Activated T-helper 2 cell treated with anti-CD3 and anti-CD28 coated beads, Interferon-gamma antibody, Interleukin-2, Interleukin-4, amounts not matched to agents 10 μg/mL and 5 μg/mL and 100 μg/mL, durations not matched to agents 14 hours and 24 hours and 36 hours (primary cell): ENCODE results near the gene PRKG1. TPM values are rescaled to one million over a fixed set of nuclear protein-coding genes. Genes with fewer than 3 reads are reported as not detected.
"Not testable (repeated sequence)": the region's sequence is repeated elsewhere in the genome, so short reads cannot be mapped to it uniquely, and the experiment has no call there.

Experiments
- DNase-seq: peaks from one replicate; pipeline ENCODE4 v3.0.0; 2021; ENCODE audit warnings: low spot score
- H3K27ac Mint-ChIP-seq: one replicate; pipeline ENCODE4 v1.8.0; 2021; ENCODE audit warnings: mixed read lengths
- H3K27me3 Mint-ChIP-seq: one replicate; pipeline ENCODE4 v1.8.0; 2021; ENCODE audit warnings: low read depth, mixed read lengths
- H3K36me3 Mint-ChIP-seq: one replicate; pipeline ENCODE4 v1.8.0; 2021; ENCODE audit warnings: low read depth, mixed read lengths
- H3K4me1 Mint-ChIP-seq: one replicate; pipeline ENCODE4 v1.8.0; 2021; ENCODE audit warnings: low read depth, mixed read lengths
- H3K4me3 Mint-ChIP-seq: one replicate; pipeline ENCODE4 v1.8.0; 2021; ENCODE audit warnings: low read depth, mild to moderate bottlenecking, moderate library complexity, mixed read lengths
- H3K9me3 Mint-ChIP-seq: one replicate; pipeline ENCODE4 v1.8.0; 2021; ENCODE audit warnings: mixed read lengths
- intact Hi-C: fragments of 100-400 bp; cut with micrococcal nuclease; formaldehyde crosslinking; loops from one replicate; pipeline ENCODE4 v1.15.1; 2023
- total RNA-seq: library from RNA; stranded (reverse); gene quantifications from 2 replicates; pipeline ENCODE4 v1.2.3, GENCODE V29; 2022

Gene PRKG1
- total RNA-seq, 1 donor from 2014 or later, result not detected

- Mint-ChIP-seq H3K4me3 (no peak overlapping the region), H3K27me3 (no peaks in the 10 kb centered on the region), H3K36me3 (no peaks in the 10 kb centered on the region), H3K4me1 (no peaks in the 10 kb centered on the region), H3K27ac (no peak overlapping the region), H3K9me3 (no peaks in the 10 kb centered on the region)
- no peak for DNase-seq
- intact Hi-C loops, result no loop called here
Measured at GRCh38 chr10:52172581-52172980, 1098.3 kb downstream of the PRKG1 start.

DNA sequence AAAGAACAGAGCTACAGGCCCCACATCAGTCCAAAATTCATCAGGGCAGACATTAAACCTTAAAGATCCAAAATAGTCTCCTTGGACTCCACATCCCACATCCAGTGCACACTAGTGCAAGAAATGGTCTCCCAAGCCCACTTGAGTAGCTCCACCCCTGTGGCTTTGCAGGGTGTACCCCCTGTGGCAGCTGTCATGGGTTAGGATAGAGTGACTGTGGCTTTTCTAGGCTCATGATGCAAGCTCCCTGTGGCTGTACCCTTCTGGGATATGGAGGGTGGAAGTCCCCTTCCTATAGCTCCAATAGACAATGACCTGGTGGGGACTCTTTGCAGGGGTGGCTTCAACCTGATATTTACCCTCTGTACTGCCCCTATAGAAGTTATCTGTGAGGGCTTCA is 1111.0 kb downstream of the PRKG1 start:
- no peak overlapping the region for H3K4me3 Mint-ChIP-seq
- H3K9me3 Mint-ChIP-seq, result peaks cover 4% of the 10 kb centered on the region
- intact Hi-C loops, result no loop called here
- H3K4me1 Mint-ChIP-seq, result no peaks in the 10 kb centered on the region
- no peak for DNase-seq
- H3K36me3 Mint-ChIP-seq, result no peaks in the 10 kb centered on the region
- H3K27ac Mint-ChIP-seq, result no peak overlapping the region
- no peaks in the 10 kb centered on the region for H3K27me3 Mint-ChIP-seq

DNA sequence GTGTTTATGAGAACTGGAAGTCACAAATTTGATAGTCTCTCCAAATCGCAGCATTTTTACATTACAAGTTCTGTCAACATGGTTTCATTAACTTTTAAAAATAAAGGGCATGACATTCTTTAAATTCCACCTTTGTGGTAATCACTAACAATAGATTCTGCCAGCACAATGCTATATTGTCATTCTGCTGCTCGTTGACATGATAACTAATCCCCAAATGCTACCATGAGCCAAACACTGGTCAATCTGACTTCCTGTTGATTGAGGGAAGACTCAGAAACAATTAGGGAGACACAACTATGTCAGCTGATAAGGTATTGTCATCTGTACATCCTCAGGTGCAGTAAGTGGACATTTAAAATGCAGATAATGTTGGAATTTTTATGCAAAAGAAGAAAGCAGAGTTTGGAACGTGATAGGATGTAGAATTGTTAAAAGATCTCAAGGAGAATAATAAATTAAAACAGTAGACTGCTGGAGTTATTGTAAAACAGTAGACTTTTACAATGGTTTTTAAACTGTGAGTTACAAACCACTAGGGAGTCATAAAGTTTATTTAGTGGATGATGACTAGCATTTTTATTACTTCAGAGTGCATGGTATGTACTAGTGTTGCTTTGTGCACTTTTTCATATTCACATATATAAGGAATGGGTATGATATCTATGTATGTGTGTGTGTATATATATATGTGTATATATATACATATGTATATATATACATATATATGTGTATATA is 1113.4 kb downstream of the PRKG1 start:
- Mint-ChIP-seq H3K27me3 (no peaks in the 10 kb centered on the region), H3K27ac (no peak overlapping the region), H3K4me3 (no peak overlapping the region), H3K4me1 (no peaks in the 10 kb centered on the region), H3K9me3 (peaks cover 2% of the 10 kb centered on the region), H3K36me3 (no peaks in the 10 kb centered on the region)
- DNase-seq, result no peak
- intact Hi-C loops, result no loop called here

- no peaks in the 10 kb centered on the region for H3K4me1 Mint-ChIP-seq
- DNase-seq, result no peak
- no peak overlapping the region for H3K27ac Mint-ChIP-seq
- intact Hi-C loops, result no loop called here
- H3K36me3 Mint-ChIP-seq, result no peaks in the 10 kb centered on the region
- no peaks in the 10 kb centered on the region for H3K9me3 Mint-ChIP-seq
- no peak overlapping the region for H3K4me3 Mint-ChIP-seq
- no peaks in the 10 kb centered on the region for H3K27me3 Mint-ChIP-seq
Measured at GRCh38 chr10:52191049-52191448, 1116.8 kb downstream of the PRKG1 start.

GRCh38 chr10:52194191-52194590 is 1119.9 kb downstream of the PRKG1 start:
- Mint-ChIP-seq H3K4me3 (no peak overlapping the region), H3K36me3 (no peaks in the 10 kb centered on the region), H3K27me3 (no peaks in the 10 kb centered on the region), H3K27ac (no peak overlapping the region), H3K9me3 (no peaks in the 10 kb centered on the region), H3K4me1 (no peaks in the 10 kb centered on the region)
- intact Hi-C loops, result no loop called here
- no peak for DNase-seq

- no peaks in the 10 kb centered on the region for H3K27me3 Mint-ChIP-seq
- no peak overlapping the region for H3K4me3 Mint-ChIP-seq
- no peaks in the 10 kb centered on the region for H3K9me3 Mint-ChIP-seq
- H3K27ac Mint-ChIP-seq, result no peak overlapping the region
- H3K36me3 Mint-ChIP-seq, result no peaks in the 10 kb centered on the region
- no peaks in the 10 kb centered on the region for H3K4me1 Mint-ChIP-seq
- DNase-seq, result no peak
- intact Hi-C loops, result no loop called here
Measured at GRCh38 chr10:52194716-52195115, 1120.4 kb downstream of the PRKG1 start.

DNA sequence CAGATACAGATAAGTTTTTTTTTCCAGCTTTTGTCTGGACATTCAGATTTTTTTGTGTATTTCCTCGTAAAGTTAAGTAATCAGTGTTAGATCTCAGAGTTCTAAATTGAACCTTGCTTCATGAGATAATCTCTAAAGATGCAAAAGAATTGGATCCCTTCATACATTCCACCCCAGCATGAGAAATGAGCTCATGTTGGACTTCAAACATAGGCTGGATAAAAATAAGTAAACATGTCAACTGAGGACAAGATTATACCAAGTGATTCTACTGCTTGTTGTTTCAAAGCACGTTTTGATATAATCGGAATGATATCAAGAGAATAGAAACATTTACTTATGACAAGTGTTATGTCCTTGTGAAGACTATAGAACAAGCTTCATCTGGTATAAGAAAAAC is 1122.8 kb downstream of the PRKG1 start:
- H3K36me3 Mint-ChIP-seq, result no peaks in the 10 kb centered on the region
- no peak overlapping the region for H3K27ac Mint-ChIP-seq
- H3K9me3 Mint-ChIP-seq, result no peaks in the 10 kb centered on the region
- no peaks in the 10 kb centered on the region for H3K27me3 Mint-ChIP-seq
- H3K4me1 Mint-ChIP-seq, result no peaks in the 10 kb centered on the region
- no peak for DNase-seq
- no peak overlapping the region for H3K4me3 Mint-ChIP-seq
- intact Hi-C loops, result no loop called here

GRCh38 chr10:52198540-52198939 is 1124.3 kb downstream of the PRKG1 start:
- Mint-ChIP-seq H3K4me3 (no peak overlapping the region), H3K27me3 (no peaks in the 10 kb centered on the region), H3K36me3 (no peaks in the 10 kb centered on the region), H3K27ac (no peak overlapping the region), H3K4me1 (no peaks in the 10 kb centered on the region), H3K9me3 (no peaks in the 10 kb centered on the region)
- intact Hi-C loops, result no loop called here
- no peak for DNase-seq

DNA sequence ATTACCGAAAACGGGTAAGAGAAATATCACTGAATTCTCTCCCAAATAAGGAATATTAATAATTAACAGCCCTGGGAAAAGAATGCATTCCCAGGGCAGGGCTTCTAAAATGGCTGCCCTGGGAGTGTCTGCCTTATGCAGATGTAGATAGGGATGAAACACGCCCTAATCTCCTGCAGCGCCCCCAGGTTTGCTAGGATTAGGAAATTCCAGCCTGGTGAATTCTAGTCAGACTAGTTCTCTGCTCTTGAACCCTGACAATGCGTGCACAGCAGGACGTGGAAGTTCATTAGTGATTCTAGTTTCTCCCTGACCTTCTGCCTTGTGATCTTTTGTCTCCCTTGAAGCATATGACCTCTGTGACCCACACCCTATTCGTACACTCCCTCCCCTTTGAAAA is 1130.6 kb downstream of the PRKG1 start:
- DNase-seq, H3K9me3 Mint-ChIP-seq, H3K4me1 Mint-ChIP-seq, H3K27ac Mint-ChIP-seq, H3K36me3 Mint-ChIP-seq, intact Hi-C loops, H3K4me3 Mint-ChIP-seq, H3K27me3 Mint-ChIP-seq: not testable (repeated sequence)

- intact Hi-C loops, result no loop called here
- no peak for DNase-seq
- H3K4me3 Mint-ChIP-seq, result no peak overlapping the region
- H3K27ac Mint-ChIP-seq, result no peak overlapping the region
- no peaks in the 10 kb centered on the region for H3K9me3 Mint-ChIP-seq
- H3K27me3 Mint-ChIP-seq, result no peaks in the 10 kb centered on the region
- H3K36me3 Mint-ChIP-seq, result no peaks in the 10 kb centered on the region
- no peaks in the 10 kb centered on the region for H3K4me1 Mint-ChIP-seq
Measured at GRCh38 chr10:52208365-52208764, 1134.1 kb downstream of the PRKG1 start.

DNA sequence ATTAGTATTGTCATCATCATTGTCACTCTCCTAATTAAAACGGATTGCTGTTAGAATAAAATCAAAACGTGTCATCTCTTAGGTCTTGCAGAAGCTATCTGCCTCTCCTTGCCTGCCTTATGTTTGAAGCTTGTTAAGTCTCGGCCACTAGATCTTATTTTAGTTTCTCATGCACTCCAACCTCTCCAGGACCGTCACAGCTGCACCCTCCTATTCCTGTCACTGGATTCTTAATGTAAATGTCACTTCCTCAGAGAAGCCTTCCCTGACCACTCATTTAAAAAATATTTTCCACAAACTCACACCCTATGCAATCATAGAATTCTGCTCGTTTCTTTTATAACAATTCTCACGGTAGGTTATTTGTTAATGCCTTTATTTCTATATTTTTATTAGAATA is 1135.9 kb downstream of the PRKG1 start:
- Mint-ChIP-seq H3K9me3 (no peaks in the 10 kb centered on the region), H3K36me3 (no peaks in the 10 kb centered on the region), H3K4me3 (no peak overlapping the region), H3K27ac (no peak overlapping the region), H3K4me1 (no peaks in the 10 kb centered on the region), H3K27me3 (no peaks in the 10 kb centered on the region)
- no peak for DNase-seq
- intact Hi-C loops, result no loop called here

GRCh38 chr10:52212062-52212461 is 1137.8 kb downstream of the PRKG1 start:
- H3K27ac Mint-ChIP-seq, result no peak overlapping the region
- no peak for DNase-seq
- no peak overlapping the region for H3K4me3 Mint-ChIP-seq
- H3K9me3 Mint-ChIP-seq, result no peaks in the 10 kb centered on the region
- H3K4me1 Mint-ChIP-seq, result no peaks in the 10 kb centered on the region
- no peaks in the 10 kb centered on the region for H3K27me3 Mint-ChIP-seq
- intact Hi-C loops, result no loop called here
- no peaks in the 10 kb centered on the region for H3K36me3 Mint-ChIP-seq

- Mint-ChIP-seq H3K27me3 (no peaks in the 10 kb centered on the region), H3K36me3 (no peaks in the 10 kb centered on the region), H3K4me1 (no peaks in the 10 kb centered on the region), H3K4me3 (no peak overlapping the region), H3K9me3 (no peaks in the 10 kb centered on the region), H3K27ac (no peak overlapping the region)
- intact Hi-C loops, result no loop called here
- no peak for DNase-seq
Measured at GRCh38 chr10:52212802-52213201, 1138.5 kb downstream of the PRKG1 start.

- Mint-ChIP-seq H3K4me1 (no peaks in the 10 kb centered on the region), H3K4me3 (no peak overlapping the region), H3K27ac (no peak overlapping the region), H3K9me3 (no peaks in the 10 kb centered on the region), H3K36me3 (no peaks in the 10 kb centered on the region), H3K27me3 (no peaks in the 10 kb centered on the region)
- no peak for DNase-seq
- intact Hi-C loops, result no loop called here
Measured at GRCh38 chr10:52213321-52213752, 1139.0 kb downstream of the PRKG1 start.
